Activated T-cell treated with anti-CD3 and anti-CD28 coated beads, Interleukin-2, amount 50 U/mL, for 24 hours (primary cell): Measurements from ENCODE around the gene OR4E2.

Experiments
- DNase-seq: peaks from one replicate; pipeline ENCODE4 v3.0.0-alpha.2; 2020
- H3K27ac Mint-ChIP-seq: 2 replicates; pipeline ENCODE4 v1.8.0; 2020; ENCODE audit warnings: mild to moderate bottlenecking, mixed read lengths
- H3K27me3 Mint-ChIP-seq: 2 replicates; pipeline ENCODE4 v1.8.0; 2020; ENCODE audit warnings: mixed read lengths
- H3K36me3 Mint-ChIP-seq: 2 replicates; pipeline ENCODE4 v1.8.0; 2020; ENCODE audit warnings: low read depth, mixed read lengths
- H3K4me1 Mint-ChIP-seq: 2 replicates; pipeline ENCODE4 v1.8.0; 2020; ENCODE audit warnings: low read depth, mixed read lengths
- H3K4me3 Mint-ChIP-seq: 2 replicates; pipeline ENCODE4 v1.8.0; 2020; ENCODE audit warnings: mild to moderate bottlenecking, moderate library complexity, mixed read lengths
- H3K9me3 Mint-ChIP-seq: 2 replicates; pipeline ENCODE4 v1.8.0; 2020; ENCODE audit warnings: mixed read lengths

OR4E2 gene

GRCh38 chr14:21712036-21712435 is 58.4 kb downstream of the OR4E2 start:
- Mint-ChIP-seq H3K4me3 (peak overlapping the region; percentile 56), H3K36me3 (no peaks in the 10 kb centered on the region), H3K9me3 (peaks cover 5% of the 10 kb centered on the region), H3K4me1 (peaks cover 3% of the 10 kb centered on the region), H3K27me3 (peaks cover 29% of the 10 kb centered on the region), H3K27ac (peak overlapping the region; percentile 7)
- DNase-seq: no peak

GRCh38 chr14:21714318-21714929 is 60.8 kb downstream of the OR4E2 start:
- peak overlapping the region; percentile 50 for H3K4me3 Mint-ChIP-seq

More at GRCh38 chr14:21714318-21714929, 60.8 kb downstream of the OR4E2 start:
- DNase-seq: no peak
- peaks cover 36% of the 10 kb centered on the region for H3K27me3 Mint-ChIP-seq
- H3K36me3 Mint-ChIP-seq: no peaks in the 10 kb centered on the region
- no peaks in the 10 kb centered on the region for H3K9me3 Mint-ChIP-seq
- H3K27ac Mint-ChIP-seq: peak overlapping the region; percentile 36
- H3K4me1 Mint-ChIP-seq: peaks cover 3% of the 10 kb centered on the region
